ENCODE measurements around the gene NFATC3.

The NFATC3 gene

GRCh38 chr16:68206245-68206644 lies 121.1 kb downstream of the NFATC3 start:
- no peak overlapping the region for H3K27ac ChIP-seq
- TF ChIP-seq CTCF (conservative IDR thresholded peaks at IDR 0.05) = no peak

- no peak overlapping the region for H3K27ac ChIP-seq
- no peak for TF ChIP-seq CTCF (conservative IDR thresholded peaks at IDR 0.05)
Observed at GRCh38 chr16:68214726-68215125, 129.6 kb downstream of the NFATC3 start.

- TF ChIP-seq CTCF (conservative IDR thresholded peaks at IDR 0.05) = no peak
- H3K27ac ChIP-seq = no peak overlapping the region
Observed at GRCh38 chr16:68215302-68215701, 130.1 kb downstream of the NFATC3 start.

GRCh38 chr16:68216240-68216639 lies 131.1 kb downstream of the NFATC3 start:
- H3K27ac ChIP-seq = no peak overlapping the region
- no peak for TF ChIP-seq CTCF (conservative IDR thresholded peaks at IDR 0.05)

- no peak overlapping the region for H3K27ac ChIP-seq
- no peak for TF ChIP-seq CTCF (conservative IDR thresholded peaks at IDR 0.05)
Observed at GRCh38 chr16:68217506-68217905, 132.3 kb downstream of the NFATC3 start.

- H3K27ac ChIP-seq = no peak overlapping the region
Observed at GRCh38 chr16:68219725-68220351, 134.7 kb downstream of the NFATC3 start.

GRCh38 chr16:68223072-68223471 lies 137.9 kb downstream of the NFATC3 start:
- no peak for TF ChIP-seq CTCF (conservative IDR thresholded peaks at IDR 0.05)
- H3K27ac ChIP-seq = no peak overlapping the region

More at GRCh38 chr16:68219725-68220351, 134.7 kb downstream of the NFATC3 start:
- no peak for TF ChIP-seq CTCF (conservative IDR thresholded peaks at IDR 0.05)
